GM12872 (cell line): ENCODE results near the gene ATP8A2.

Source experiments
- CTCF ChIP-seq: IDR thresholded peaks from 3 replicates; pipeline ENCODE4 v1.5.1; 2011; ENCODE audit warnings: low read depth, mild to moderate bottlenecking, low read length, moderate library complexity; ENCODE audit not compliant: insufficient read depth

The ATP8A2 gene

GRCh38 chr13:25717666-25718197 is 346.0 kb downstream of the ATP8A2 start:
- TF ChIP-seq CTCF, result no peak

- no peak for TF ChIP-seq CTCF
Measured at GRCh38 chr13:25719666-25720065, 347.9 kb downstream of the ATP8A2 start.

- no peak for TF ChIP-seq CTCF
Measured at GRCh38 chr13:25722893-25723292, 351.1 kb downstream of the ATP8A2 start.

- no peak for TF ChIP-seq CTCF
Measured at GRCh38 chr13:25725104-25725503, 353.3 kb downstream of the ATP8A2 start.

- TF ChIP-seq CTCF, result no peak
Measured at GRCh38 chr13:25727250-25727649, 355.5 kb downstream of the ATP8A2 start.

- TF ChIP-seq CTCF, result no peak
Measured at GRCh38 chr13:25727810-25728209, 356.0 kb downstream of the ATP8A2 start.

GRCh38 chr13:25729201-25729600 is 357.4 kb downstream of the ATP8A2 start:
- TF ChIP-seq CTCF, result no peak
